Activated gamma-delta T cell treated with Interleukin-2 at 50 U/mL for 16 hours (primary cell): ENCODE results near the gene FMN1.

Source experiments
- DNase-seq: peaks from one replicate; pipeline ENCODE4 v3.0.0-alpha.2; 2020

FMN1 gene

DNA sequence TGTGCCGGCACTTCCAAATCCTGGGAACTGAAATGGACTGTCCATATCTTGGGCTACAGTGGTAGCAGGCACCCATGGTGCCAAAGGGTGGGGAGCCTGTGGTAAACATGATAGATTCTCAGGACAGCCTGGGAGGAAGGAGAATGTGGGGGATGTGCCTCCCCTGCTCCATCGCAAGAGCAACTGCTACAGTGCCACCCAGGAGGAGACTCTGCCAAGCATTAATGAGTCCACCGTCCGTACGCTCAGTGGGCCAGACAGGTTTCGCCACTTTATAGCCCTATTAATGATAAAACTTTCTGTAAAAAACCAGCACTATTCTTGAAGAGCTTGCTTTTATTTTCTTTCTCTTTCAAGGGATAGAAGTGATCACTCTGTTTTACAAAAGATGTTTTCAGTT, 75.2 kb downstream of the FMN1 start:
- no peak for DNase-seq

DNA sequence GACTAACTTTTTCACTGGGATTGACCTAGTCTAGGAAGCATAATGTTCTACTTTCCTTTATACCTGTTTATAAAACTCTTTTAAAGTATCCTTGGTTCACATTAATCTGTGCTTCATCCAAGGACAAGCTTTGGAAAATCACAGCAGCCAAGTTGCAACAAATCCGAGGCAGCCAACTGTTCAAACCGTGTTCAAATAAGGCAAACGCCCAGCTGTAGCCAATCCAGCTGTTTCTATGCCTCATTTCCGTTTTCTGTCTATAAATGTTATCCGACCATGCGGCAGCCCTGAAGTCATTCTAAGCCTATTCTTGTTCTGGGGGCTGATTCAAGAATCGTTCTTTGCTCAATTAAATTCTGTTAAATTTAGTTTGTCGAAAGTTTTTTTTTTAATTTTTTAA, 78.3 kb downstream of the FMN1 start:
- no peak for DNase-seq

DNA sequence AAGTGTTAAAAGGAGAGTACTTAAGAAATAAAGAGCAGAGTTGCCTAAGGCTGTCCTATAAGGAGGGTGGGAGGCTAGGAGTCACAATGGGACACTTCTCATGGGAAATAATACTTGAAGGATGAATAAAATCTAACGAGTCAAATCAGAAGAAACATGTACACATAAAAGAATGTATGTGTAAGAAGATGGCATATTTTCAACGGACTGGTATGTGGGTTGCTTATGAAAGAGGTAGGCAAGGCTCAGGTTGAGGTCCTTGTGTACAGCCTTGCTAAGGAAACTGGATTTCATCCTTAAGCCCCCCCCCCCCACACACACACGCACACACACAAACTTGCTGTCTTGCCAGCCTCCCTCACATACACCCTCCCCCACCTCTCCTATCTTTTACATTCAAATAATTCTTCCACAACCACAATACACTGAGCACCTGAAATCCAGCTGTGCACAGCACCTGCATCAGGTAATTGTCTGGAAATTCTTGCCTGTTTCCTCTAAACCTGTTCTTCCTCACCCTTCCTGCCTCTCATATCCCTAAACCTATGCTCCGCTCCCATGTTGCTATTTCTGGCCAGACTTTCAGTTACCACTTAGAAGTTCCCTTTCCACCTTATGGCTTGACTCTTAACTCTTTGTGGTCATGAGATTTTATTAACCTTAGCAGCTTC, 79.2 kb downstream of the FMN1 start:
- no peak for DNase-seq

DNA sequence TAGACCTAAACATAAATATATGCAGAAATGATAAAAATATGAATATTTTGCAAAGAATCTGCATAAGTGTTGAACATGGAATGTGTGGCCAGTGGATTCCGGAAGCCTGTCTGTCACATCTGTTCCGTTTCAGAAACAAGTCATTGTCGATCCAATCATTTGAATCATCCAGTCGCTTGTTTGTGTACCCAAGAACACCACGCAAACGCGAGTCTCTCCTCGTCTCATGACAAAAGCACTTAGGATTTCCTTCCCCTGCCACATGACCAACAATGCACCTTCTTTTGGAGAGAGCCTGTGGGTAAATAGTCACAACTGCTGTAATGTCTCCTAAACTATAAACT, 80.2 kb downstream of the FMN1 start:
- DNase-seq, result no peak

DNA sequence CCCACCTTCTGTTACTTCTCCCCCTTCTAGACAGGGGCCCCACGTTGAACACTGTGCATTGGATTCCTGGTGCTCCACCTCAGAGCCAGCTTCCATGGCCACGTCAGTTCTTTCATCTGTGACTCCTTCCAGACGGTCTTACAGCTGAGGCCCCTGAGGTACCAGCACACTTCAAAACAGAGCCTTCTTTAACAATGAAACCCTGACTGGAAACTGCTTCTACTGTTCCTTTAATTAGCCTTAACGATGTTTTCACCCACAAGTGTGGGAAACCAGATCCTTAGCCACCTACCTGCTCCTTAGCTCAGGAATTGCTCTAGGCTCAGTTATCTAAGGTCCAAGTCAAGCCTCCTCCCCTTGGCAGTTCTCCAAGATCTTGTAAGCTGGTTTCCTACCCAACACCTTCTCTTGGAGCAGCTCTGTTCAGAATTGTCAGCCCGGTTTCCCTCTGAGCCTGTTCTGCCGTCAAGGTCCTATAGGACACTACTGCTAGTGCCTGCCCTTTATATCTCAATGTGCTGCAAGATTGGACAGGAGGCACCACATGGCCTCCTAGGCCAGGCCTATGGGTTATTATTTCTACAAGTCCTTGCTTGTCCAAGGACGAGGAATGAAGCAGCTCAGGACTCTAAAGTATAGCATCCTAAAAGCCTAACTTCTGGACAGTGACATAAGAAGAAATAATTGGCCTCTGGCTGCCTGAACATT, 80.7 kb downstream of the FMN1 start:
- DNase-seq, result no peak

DNA sequence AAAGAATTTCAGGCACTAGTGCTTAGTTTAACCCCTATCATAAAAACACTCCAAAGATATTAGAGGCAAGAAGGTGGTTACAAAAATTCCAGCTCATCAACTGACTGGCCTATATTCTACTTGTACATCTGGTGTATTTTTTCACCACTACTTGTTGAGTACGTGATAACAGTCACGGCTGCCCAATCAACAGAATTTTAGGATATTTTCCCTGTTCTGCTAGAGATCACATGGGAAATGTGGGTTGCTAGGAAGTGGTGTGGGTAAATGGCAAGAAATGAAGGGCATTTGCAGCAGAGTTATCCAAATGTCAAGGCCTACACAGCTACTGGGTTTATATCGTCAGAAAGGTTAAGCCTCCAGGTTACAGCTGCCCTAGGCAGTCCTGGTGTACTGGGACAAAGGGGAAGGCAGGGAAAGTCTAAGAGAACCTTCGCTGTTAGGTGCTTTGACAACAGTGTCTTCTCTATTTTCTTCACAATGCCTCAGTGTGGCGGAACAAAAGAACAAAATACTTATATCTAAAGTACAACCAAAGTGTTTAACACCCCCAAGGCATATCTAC, 81.9 kb downstream of the FMN1 start:
- no peak for DNase-seq

DNA sequence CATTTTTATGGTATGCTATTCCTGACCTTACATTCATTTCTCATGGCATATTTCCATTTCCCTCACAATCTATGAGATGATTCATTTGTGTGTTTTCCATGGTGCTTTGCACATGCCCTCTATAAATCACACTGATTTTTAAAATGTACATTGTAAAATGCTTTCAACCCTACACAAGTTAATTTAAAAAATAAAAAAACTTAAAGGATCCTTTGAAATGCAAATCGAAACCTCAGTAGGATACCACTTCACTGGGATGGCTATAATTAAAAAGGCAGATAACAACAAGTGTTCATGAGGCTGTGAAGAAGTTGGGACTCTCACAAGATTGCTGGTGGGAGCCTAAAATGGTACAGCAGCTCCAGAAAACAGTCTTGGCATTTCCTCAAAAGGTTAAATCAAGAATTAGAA, 83.5 kb downstream of the FMN1 start:
- no peak for DNase-seq

DNA sequence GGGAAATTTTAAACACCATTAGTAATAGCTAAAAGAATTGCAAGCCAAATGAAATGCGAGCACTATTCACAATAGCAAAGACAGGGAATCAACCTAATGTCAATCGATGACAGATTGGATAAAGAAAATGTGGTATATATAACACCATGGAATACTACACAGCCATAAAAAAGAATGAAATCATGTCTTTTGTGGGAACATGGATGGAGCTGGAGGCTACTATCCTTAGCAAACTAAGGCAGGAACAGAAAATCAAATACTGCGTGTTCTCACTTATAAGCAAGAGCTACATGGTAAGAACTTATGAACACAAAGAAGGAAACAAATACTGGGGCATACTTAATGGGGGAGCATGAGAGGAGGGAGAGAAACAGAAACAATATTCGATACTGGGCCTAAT, 85.2 kb downstream of the FMN1 start:
- DNase-seq, result no peak

DNA sequence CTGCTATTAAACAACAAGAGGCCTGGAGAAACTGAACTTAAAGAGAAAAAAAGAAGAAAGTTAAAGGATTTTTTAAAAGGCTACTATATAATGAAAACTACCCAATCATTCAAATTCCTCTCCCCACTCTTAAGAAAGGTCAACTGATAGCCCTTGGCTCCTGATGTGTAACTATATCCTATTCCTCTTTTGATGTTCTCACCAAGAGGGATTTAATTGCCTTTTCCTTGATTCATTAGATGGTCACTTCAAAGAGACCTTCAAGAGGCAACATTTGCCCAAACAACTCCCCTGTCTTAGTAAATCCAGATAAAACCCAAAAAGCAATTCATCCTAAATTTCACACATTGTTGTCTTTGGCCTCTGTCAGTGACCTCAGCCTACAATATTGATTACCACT, 86.0 kb downstream of the FMN1 start:
- no peak for DNase-seq

DNA sequence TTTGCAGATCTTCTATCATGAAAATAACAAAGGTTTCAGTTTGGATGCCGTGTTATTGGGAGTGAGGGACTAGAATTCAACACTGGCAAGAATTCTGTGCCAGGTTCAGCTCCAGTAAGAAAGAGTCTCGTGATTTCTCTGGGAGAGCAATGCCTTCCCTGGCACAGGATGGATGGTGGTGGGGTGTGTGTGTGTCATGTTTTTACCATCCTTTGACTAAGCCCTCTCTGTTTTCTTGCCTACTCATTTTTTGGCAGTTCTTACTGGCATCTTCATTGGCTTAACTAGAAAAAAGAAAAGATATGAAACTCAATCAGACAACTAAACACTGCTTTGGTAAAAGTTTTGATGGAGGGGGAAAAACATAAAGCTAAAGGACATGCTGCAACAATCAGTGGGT, 86.6 kb downstream of the FMN1 start:
- DNase-seq, result no peak

DNA sequence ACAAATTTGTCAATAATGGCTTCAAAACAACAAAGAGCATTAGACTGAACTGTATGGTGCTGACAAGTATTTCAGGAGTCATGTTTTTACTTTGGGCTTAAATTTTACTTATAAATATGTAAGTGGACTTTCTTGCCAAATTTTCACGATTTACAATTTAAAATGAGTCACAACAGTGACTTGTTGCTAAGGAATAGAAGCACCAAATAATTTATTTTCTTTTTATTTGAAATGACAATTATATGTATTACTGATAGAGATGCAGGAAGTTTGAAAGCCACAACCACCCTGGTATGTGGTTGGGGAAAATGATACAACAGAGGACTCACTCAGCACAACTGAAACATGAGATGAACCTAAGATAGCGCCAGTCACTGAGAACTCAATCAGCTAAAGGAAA, 90.3 kb downstream of the FMN1 start:
- DNase-seq, result peak; percentile 11

DNA sequence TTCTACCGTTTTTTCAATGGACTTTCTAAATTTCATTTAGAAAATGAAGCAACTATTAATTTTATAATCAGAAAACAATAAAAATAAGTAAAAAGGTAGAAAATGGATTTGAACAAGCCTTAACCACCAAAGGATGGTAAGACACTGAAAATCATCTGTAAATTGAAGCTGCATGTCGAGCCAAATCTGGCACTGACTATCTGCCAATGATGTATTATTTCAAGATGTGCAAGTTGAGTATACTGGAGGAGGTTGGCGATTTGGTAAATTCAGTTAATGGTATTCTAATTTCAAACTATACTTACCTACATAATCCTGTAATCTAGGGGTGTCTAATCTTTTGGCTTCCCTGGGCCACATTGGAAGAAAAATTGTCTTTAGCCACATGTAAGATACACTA, 93.5 kb downstream of the FMN1 start:
- DNase-seq, result no peak

DNA sequence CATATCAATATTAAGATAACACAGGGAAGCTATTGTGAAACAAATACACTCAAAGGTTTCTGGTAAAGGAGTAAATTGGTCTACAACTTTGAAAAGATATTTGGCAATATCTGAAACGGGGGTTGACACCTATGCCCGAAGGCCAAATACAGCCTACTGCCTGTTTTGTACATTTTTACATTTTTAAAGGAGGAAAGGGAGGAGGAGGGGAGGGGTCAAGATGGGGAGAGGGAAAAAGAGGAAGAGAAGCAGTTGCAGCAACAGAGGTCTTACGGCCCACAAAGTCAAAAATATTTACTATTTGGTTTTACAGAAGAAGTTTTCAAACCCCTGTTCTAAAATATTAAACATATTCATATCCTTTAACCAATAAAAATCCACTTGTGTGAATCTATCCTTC, 94.2 kb downstream of the FMN1 start:
- DNase-seq, result no peak

DNA sequence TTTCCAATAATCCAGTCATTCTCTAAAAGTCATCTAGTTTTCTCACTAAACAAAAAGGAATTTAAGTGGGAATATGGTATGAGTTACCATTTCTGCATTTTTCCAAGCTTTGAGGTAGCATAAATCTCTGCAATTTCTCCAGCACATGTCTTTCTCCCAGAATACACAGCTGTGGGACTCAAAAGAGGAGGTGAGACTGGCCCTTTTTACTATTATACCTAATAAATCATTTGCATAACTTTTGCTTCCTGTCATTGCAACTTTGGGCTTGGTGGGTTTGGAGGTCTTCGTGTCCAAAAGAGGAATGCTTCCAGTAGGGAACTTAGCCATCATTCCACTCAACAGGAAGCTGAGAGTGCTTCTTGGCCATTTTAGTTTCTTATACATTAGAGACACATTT, 94.8 kb downstream of the FMN1 start:
- no peak for DNase-seq

DNA sequence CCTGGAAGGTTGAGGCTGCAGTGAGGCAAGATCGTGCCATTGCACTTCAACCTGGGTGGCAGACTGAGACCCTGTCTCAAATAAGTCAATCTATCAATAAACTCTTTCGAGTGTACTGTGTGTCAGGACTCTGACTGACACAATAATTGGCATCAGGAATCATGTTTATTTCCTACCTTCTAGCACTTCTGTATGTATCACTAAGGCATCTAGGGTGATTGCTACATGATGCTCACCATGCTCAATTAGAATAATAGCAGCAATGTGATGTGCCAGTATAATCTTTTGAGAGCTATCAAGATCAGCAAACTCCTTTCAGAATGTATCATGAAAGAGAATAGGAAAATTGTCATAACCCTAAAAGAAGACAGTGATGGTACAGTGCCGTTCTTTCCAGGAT, 95.3 kb downstream of the FMN1 start:
- no peak for DNase-seq

DNA sequence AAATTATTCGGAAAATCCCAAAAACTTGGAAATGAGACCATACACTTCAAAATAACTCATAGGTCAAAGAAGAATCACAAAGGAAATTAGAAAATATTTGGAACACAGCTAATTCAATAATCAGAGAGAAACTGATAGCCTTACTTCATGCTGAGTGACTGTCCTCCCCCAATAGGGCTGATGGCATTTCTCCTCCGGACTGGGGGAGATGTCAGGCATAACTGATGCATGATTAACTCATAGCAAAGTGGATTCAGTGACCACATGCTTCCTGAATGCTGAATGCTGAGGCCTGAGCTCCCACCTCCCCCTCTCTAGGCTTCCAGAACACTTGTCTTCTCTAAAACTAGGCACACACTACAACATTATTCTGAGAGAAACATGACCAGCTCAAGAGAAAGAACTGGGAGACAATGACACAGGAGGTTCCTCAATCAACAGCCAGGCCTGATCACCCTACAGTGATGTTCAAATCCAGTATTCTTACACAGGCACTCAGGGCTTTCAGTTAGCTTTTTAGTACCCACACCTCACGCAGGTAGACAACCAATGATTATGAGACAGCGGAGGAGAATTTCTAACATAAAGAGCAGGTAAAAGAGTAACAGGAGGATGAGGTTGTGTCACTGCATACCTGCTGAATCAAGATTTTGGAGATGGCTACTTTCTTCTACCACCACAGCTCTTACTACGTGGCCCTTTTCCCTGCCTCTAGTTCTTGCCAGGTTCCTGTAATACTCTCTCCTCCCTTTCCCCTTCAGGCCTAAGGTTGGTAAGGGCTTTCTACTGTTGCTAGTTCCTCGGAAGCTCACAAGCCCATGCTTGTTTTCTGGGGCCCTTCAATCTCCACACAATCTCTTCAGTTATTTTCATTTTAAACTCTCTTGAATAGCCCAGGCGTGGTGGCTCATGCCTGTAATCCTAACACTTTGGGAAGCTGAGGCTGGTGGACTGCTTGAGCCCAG, 96.1 kb downstream of the FMN1 start:
- no peak for DNase-seq

DNA sequence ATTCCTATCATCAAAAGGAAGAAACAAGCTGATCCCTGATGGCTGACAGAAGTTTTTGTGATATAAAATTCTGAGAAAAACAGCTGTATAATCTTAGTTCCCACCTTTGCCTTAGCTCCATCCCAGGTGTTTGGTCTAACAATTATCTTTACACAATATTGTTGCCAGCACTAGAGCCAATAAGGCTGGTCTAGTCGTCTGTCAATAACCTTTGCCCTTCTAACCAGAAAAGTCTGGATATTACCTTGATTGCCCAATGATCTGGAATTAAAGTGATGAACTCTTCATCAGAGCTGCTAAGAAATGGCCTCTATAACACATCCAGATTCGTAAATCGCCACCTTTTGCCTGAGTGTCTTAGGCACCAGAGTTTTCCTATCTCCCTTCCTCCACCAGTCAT, 98.4 kb downstream of the FMN1 start:
- DNase-seq, result no peak

DNA sequence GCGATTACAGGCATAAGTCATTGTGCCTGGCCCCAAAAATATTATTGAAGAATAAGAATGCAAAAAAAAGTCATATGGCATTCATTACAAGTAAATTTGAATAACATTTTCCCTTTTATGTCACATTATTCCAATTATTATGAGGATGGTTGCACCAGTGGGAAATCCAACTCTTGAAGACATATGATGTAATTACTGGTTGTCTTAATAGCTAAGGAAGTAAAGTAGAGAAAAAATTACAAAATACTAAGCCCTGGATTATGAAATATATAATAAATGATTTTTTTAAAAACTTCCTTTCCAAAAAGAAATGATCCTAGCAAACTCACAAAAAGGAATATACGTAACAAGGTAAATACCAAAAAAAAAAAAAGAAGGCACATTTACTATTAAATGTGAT, 98.9 kb downstream of the FMN1 start:
- DNase-seq, result no peak

DNA sequence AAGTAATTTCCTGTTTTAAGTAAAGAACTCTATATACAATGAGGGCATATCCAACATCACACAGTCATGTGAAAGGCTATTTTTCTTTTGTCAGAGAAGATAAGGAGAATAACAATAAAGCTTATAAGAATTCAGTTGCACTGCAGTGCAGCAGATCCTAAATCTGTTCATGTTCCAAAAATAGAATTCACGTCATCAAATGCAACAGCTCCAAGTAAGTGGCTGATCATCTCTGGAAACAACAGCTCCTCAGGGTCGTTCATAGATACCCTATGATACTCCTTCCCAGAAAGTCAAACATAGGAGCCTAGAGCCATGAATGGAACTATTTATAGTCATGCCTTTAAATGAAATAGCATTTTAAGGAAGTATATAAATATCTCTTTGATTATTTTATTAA, 100.2 kb downstream of the FMN1 start:
- DNase-seq, result no peak

DNA sequence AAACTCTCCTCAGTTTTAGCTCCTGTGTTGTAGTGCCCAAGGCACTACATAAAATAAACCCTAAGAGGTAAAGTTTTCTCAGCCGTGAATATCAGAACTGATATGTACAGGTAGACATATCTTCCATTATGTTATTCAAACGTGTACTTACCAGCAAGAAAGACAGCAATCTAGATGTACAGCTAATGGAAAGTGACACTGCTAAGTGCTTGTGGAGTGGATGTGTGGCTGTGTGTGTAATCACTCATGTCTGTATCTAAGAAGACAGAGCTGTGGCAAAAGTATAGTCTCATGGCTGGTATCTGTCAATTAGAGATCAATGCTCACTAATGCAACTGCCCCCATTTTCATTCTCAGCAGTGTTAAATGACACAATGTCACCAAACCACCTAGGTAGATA, 101.3 kb downstream of the FMN1 start:
- DNase-seq, result no peak

DNA sequence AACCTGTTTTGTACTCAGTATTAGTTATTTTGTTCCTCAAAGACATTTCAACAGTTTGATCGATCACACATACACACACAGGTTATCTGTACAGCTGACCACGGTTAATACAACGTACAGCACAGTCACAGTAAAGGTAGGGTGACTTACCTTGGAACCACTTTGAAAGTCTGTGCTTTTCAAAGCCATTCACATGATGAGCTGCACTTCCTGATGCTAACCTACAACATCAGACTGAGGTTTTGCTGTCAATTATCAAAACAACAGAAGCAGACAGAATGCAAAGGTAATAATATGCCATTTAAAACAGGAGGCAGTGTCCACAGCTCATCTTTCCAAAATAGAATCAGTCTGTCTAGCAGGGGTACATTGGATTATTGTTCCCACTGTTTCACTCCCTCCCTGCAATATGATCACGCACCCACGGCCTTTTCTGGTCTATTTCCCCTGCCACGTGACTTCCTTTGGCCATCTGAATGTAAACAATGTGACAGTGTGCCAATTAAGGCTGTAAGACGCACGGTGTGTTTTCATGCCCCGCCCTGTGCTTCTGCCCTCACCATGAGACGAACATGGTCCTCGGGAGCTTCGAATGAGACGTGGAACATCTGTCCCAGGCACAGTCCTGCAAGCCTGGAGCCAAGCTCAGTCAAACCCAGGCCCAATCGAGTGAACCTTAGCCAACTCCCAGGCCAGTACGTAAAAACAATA, 102.4 kb downstream of the FMN1 start:
- peak; percentile 10 for DNase-seq

DNA sequence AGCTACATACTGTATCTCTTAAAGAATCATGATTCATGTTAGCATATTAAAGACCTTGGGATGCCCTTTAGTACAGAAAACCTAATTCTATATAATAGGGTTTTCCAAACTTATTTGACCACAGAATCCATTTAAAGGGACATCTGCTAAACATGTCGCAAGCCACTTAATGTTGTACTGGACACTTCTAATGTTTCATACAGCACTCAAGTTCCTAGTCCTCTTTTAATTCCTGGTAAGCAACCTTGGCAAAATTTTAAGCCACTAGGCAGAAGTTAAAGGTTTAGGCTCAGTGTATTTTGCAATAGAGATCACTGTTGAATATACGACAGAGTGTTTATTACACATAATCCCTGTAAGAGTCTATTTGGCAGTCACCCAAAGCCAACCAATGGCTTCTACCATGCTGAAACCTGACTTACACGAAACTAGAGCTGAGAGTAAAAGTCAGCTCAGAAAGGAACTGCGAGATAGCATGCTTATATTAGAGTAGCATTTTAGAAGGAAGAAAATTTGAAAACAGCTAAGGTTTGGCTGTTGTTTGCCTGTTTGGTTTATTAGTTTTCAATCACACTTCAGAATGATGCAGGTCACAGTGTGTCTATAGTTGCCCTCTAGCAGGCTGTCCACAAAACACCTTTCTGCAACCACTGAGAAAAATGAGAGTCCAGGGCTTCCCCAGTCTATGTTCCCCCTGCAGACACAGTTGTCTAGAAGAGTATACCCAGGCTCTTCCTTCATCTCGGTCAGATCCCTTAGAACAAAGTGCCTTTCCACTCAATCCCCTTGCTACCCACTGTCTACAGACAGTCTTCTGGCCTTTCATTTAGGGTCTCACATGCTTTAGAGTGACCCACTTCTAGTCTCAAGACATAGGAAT, 104.4 kb downstream of the FMN1 start:
- DNase-seq, result no peak
